DMS53 treated with DMSO at 0.1 percent for 48 hours (cell line): Measurements from ENCODE around the gene SUPT3H.
A peak's percentile ranks its signal among the peaks of the same experiment; 100 is the strongest.

ENCODE experiments used
- DNase-seq: peaks from one replicate; lab custom pipeline; 2025; ENCODE audit not compliant: unreplicated experiment; lab: John Stamatoyannopoulos, UW

Gene SUPT3H

DNA sequence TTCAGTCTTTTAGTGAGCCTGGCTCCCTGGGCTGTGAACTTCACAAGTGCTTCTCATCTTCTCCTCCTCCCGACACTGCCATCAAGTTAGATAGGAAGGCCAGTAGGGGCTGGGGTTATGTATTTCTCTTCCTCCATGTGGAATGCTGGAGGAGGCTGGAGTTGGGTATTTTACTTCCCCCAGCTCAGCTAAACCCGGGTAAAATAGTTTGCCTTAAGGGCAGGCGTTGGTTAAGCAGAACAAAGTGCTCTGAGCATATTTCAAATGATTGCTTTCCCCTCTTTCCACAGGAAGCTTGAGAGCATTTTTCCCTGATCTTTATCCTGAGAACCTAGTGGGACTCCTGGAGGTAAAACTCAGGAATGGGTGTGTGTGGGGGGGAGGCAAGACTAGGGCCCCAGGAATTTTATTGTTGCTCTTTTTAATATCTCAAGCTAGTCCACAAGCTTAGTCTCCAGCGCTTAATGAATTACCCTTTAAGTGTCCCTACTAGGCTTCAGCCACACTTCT is 16.9 kb upstream of the SUPT3H start:
- no peak for DNase-seq

DNA sequence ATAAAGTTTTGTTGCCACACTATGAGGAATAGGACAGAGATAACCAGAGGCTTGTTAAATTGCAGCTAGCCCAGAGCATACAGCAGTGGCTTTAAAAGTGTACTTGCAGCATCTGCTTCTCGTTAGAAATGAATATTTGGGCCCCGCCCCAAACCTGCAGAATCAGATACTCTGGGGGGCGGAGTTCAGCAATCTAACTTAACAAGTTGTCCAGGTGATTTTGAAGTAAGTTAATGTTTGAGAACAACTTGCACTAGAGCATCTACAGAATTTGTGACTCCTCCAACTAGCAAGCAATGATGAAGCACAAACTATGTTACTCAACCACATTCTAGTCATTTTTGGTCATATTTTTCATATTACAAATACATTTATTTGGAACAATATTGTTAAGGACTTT is 10.6 kb upstream of the SUPT3H start:
- DNase-seq, result no peak

DNA sequence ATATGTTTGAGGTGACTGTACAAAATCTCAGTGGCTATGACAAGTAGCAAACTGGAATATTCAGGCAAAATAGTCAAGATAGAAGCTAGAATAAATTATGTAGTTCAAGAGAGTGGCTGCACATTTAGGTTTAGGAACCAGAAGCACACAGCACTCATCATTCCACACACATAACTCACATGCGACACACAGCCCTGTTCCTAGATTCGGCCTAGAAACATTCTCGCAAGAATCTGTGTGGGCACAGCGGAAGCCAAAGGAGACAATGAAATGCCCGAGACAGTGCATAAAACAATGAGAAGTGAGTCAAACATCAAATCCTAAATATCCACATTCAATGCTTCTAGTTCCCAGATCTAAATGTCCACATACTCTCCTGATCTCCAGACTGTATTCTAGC is 9.5 kb upstream of the SUPT3H start:
- no peak for DNase-seq

- DNase-seq, result no peak
Observed at GRCh38 chr6:45386501-45386900, 8.8 kb upstream of the SUPT3H start.

- DNase-seq, result no peak
Observed at GRCh38 chr6:45382391-45382790, 4.7 kb upstream of the SUPT3H start.

DNA sequence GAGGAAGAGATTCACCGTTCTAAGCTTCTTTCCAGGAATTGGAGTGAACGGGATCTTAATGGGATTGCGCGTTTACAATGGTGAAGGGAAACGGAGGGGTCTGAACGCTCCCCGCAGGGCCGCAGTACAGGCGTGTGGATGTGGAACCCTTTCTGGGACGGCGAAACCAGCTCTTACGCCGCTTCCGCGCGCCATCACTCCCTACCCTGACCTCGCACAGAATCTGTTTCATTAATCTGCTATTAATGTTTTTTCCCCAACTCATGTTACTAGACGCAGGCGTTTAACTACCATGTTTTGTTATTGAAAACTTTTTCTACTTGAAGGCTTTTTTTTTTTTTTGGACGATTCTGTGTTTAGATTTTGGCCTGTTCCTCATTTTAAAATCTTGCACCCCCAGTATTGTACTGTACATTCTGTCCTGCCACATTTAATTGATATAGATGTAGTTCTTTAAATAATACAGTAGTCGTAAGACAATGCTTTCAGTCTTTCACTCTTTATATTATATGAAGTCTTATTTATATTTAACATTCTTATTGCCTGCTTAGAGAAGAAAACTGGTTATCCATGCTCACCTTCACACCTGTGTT is 696 bp upstream of the SUPT3H start:
- peak; percentile 85 for DNase-seq

- DNase-seq, result peak; percentile 34
Observed at GRCh38 chr6:45377043-45377553, 636 bp downstream of the SUPT3H start.

GRCh38 chr6:45376310-45377042 is 1.3 kb downstream of the SUPT3H start:
- no peak for DNase-seq

DNA sequence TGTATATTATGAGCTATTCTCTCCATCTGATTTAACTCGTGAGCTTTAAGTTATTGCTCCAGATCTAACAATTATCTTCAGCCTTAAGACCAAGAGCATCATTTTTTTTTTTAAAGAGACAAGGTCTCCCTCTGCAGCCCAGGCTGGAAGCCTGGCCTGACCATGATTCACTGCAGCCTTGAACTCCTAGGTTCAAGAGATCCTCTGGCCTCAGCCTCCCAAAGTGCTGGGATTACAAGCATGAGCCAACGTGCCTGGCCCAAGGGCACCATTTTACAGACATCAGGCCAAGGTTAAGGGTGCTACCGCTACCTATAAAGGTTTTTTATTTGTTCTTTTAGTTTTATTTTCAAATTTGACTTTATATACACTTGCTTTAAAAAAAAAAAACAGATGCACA is 2.3 kb downstream of the SUPT3H start:
- DNase-seq, result no peak

DNA sequence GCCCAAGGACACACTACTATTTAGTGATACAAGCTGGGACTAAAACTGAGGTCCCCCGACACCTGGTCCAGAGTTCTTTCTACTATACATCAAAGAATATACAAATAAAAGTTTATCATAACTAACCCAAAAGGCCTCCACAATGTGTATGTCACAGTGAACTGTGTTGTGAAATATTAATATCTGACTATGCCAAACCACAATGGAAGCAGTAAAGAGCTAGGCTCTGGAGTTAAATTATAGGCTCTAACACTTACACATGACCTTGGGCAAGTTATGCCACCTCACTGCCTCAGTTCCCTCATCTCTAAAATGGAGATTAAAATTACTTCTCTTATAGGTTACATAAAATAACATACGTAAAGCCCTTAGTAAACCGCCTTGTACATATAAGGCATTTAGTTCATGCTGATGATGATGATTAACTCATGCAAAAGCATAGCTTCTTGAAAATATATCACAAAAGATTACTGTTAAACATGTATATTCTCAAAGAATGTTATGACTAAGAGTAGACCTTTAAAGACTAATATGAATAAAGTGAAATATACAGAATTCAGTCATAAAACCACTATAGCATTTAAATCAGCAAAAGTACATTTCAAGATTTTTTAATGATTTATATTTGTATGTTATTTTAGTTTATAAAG is 5.7 kb downstream of the SUPT3H start:
- DNase-seq, result no peak

- no peak for DNase-seq
Observed at GRCh38 chr6:45369870-45370269, 7.9 kb downstream of the SUPT3H start.

GRCh38 chr6:45367999-45368398 is 9.7 kb downstream of the SUPT3H start:
- DNase-seq, result no peak

- no peak for DNase-seq
Observed at GRCh38 chr6:45366534-45366933, 11.2 kb downstream of the SUPT3H start.

- DNase-seq, result no peak
Observed at GRCh38 chr6:45365036-45365435, 12.7 kb downstream of the SUPT3H start.

GRCh38 chr6:45364466-45364865 is 13.3 kb downstream of the SUPT3H start:
- no peak for DNase-seq

- DNase-seq, result no peak
Observed at GRCh38 chr6:45353654-45354053, 24.1 kb downstream of the SUPT3H start.

- DNase-seq, result no peak
Observed at GRCh38 chr6:45351667-45352066, 26.1 kb downstream of the SUPT3H start.

GRCh38 chr6:45351076-45351475 is 26.7 kb downstream of the SUPT3H start:
- no peak for DNase-seq

- no peak for DNase-seq
Observed at GRCh38 chr6:45350186-45350710, 27.5 kb downstream of the SUPT3H start.

DNA sequence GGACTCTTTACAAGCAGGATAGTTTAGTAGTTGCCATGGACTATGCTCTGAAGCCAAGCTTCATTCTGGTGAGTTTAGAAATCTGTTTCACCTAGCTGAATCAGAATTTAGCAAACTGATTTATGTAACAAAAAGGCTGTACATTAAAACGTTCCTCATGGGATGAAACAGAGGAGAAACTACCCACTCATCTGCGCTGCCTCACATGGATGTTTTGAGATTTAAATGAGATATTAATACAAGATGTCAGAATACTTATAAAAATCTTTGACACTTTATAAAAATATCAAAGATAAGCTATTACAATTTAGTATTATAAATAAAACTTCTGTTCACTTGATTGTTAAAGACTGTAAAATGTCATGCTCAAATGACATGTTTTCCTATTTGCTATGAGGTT is 32.8 kb downstream of the SUPT3H start:
- DNase-seq, result no peak

- no peak for DNase-seq
Observed at GRCh38 chr6:45328523-45328922, 49.2 kb downstream of the SUPT3H start.
